ENCODE measurements around the gene FAM163B.

FAM163B gene

DNA sequence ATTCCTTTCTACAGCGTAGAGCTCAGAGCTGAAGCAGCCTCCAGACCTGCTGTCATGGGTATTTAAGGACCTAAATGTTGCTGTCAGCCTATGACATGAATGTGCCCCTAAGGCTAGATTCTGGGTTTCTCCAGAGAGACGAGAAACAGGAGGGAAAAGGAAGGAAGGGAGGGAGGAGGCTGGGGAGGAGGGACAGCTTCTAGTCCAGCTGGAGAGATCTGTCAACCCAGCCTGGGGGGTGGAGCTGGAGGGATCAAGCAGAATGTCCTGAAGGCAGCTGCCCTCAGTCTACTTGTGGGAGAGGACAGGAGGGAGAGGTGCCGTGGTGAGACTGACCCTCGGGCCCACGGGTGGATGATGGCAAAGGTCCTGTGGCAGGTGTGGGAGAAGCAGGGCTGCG, 25.9 kb upstream of the FAM163B start:
- DNase-seq (ENCODE audit: insufficient read length, low spot score) (no peak), FAIRE-seq (no peak)
- TF ChIP-seq, protein P1, sequence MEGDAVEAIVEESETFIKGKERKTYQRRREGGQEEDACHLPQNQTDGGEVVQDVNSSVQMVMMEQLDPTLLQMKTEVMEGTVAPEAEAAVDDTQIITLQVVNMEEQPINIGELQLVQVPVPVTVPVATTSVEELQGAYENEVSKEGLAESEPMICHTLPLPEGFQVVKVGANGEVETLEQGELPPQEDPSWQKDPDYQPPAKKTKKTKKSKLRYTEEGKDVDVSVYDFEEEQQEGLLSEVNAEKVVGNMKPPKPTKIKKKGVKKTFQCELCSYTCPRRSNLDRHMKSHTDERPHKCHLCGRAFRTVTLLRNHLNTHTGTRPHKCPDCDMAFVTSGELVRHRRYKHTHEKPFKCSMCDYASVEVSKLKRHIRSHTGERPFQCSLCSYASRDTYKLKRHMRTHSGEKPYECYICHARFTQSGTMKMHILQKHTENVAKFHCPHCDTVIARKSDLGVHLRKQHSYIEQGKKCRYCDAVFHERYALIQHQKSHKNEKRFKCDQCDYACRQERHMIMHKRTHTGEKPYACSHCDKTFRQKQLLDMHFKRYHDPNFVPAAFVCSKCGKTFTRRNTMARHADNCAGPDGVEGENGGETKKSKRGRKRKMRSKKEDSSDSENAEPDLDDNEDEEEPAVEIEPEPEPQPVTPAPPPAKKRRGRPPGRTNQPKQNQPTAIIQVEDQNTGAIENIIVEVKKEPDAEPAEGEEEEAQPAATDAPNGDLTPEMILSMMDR (IDR thresholded peaks at IDR 0.05; ENCODE audit: insufficient read depth, missing control alignments) = no peak

DNA sequence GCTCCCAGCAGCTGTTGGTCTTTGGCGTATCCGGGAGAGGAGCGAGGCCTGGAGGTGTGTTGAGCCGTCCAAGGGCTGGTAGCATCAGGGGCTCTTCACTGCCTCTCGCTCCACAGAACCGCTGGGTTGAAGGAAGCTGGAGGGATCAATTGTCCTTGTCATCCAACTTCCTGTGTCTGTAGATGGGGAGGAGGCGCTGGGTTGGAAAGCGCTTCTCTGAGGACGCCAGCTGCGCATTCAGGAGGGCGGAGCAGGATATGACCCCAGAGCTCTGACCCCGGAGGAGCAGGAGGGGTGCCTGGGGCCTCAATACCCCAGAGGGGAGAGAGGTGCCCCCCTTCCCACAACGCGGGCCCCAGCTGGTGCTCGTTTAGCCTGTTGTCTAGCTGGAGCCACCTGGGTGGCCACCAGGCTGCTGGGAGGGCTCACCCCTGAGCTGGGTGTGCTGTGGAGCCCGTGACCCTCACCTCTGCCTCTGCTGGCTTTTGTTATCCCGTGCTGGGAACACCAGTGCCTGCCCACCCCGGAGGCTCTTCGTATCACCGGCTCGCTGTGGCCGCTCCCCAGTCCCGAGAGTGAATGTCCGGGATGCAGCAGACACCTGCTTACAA, 25.0 kb upstream of the FAM163B start:
- no peak for DNase-seq (ENCODE audit: insufficient read length, low spot score)
- FAIRE-seq = no peak
- TF ChIP-seq, protein P1 (IDR thresholded peaks at IDR 0.05; ENCODE audit: insufficient read depth, missing control alignments) = no peak

DNA sequence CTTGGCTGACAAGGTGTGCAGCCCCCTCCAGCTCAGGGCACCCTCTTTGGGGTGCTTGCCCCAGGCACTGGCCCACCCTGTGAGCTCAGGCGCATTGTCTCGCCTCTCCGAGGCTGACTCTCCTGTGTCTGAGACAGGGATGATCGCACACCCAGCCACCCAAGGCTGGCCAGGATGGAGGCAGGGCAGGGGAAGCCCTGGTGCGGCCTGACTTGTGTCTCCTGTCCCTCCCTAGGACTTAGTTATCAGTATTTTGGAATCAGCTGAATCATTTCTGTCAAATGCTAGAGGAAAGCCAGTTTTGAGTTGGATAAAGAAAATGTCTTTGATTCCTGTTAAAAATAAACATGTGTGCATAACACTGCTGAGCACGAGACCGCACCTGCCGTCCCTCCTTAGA, 24.5 kb upstream of the FAM163B start:
- TF ChIP-seq, protein P1 (IDR thresholded peaks at IDR 0.05; ENCODE audit: insufficient read depth, missing control alignments) = no peak
- FAIRE-seq = no peak
- DNase-seq (ENCODE audit: insufficient read length, low spot score) = no peak

DNA sequence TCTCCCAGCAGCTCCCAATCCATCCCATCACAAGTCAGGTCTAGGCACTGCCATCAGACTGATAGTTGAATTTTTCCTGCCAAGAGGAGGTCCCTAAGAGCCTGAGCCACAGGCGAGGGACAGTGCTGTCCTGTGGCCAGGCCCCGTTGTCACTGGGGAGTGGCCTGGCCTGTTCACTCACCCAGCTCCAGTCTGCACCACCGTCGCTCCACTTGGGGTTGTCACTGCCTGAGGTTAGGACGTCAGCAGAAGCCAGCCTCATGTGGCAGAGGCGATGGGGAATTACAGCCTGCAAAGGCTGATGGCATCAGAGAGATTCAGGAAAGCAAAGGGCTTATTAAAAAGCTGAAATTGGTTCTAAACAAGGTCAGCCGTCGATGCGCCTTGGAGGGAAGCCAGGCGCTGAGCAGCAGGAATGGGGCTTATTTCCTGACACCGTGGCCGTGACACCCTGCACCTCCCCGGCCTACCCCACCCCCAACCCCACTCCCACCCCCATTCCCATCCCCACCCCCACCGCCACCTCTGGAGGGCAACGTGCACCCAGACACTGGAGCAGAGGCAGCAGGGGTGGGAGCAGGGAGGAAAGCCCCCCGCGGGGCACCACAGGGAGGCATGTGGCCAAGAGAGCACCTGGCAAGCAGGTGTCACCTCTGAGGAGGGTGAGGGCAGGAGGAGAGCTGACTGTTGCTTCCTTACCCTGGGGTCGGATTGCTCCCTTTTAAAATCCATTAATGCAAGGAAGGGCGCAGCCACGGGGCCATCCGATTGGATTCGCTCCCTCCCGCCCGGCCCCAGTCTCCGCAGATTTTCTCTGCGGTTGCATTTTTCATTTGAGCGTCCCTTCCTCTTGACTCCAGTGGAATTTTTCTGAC, 23.9 kb upstream of the FAM163B start:
- DNase-seq (ENCODE audit: insufficient read length, low spot score) = no peak
- TF ChIP-seq, protein P1 (IDR thresholded peaks at IDR 0.05; ENCODE audit: insufficient read depth, missing control alignments) = no peak
- FAIRE-seq = no peak

DNA sequence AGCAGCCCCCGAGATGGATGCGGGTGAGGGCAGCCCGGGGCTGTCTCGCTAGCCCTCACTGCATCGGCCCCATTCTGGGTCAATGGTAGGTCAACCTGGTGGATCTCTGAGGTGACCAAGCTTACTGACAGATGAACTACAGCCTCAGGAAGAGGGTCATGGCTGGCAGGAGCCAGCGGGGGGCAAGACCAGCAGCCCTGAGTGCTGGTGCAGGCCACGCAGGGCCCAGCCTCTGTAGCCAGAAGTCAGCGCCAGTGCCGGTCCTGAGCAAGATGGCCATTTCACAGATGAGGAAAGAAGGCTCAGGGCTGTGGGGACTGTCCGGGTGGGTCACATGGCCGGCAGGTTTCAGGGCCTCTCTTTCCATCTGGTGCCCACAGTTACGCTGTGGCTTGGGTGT, 21.9 kb upstream of the FAM163B start:
- FAIRE-seq (no peak), DNase-seq (ENCODE audit: insufficient read length, low spot score) (no peak)
- TF ChIP-seq, protein P1 (IDR thresholded peaks at IDR 0.05; ENCODE audit: insufficient read depth, missing control alignments) = no peak

DNA sequence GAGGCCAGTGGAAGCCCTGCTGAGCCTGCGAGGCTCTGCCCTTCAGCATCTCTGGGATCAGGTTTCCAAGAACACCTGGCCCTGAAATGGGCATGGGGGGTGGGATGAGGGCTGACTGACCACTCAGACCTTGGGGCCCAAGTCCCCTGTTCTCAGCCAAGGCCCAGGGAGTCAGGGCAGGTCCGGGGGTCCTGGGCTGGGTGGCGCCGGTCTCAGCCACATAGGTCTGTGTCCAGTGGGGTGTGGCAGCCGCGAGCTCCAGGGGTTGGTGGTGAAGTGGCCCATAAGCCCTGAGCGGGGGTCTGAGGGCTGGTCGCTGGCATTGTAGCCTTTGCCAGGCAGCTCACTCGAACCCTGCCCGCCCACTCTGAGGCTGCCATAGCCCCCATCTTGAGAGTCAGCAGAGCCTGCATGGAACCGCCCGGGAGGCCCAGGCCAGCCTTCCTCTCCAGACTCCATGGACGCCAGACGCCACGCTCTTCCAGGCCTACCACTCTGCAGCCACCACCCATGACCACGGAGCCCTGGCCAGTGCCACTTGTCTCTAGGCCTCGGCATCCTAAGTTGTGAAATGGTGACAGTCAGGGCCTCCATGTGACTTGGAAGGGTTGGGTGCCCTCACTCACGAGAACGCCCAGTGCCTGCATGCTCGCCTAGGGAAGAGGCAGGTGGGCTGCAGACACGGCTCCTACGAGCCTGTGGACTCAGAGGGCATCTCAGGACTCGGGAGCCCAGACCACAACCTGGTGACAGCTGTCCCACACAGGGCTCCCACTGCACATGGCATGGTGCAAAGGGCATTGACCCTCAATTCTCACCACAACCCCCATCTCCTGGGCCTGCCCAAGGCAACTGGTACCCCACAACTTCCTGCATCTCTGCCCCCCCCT, 20.3 kb upstream of the FAM163B start:
- DNase-seq (ENCODE audit: insufficient read length, low spot score) (no peak), FAIRE-seq (no peak)

More for the DNA sequence above, 20.3 kb upstream of the FAM163B start:
- TF ChIP-seq, protein P1 (IDR thresholded peaks at IDR 0.05; ENCODE audit: insufficient read depth, missing control alignments) = no peak

Measured in D721Med (cell line).